ES-I3 (cell line): ENCODE results near the gene ZC2HC1B.

Source experiments
- H3K36me3 ChIP-seq: 2 replicates; pipeline ENCODE4 v1.6.1; 2013; ENCODE audit warnings: mild to moderate bottlenecking, low read length, control low read depth, moderate library complexity; ENCODE audit not compliant: insufficient read depth
- H3K4me1 ChIP-seq: 2 replicates; pipeline ENCODE4 v1.6.1; 2013; ENCODE audit warnings: mild to moderate bottlenecking, control low read depth, low read length; ENCODE audit not compliant: insufficient read depth
- H3K9ac ChIP-seq: 2 replicates; pipeline ENCODE4 v1.6.1; 2013; ENCODE audit warnings: low read depth, mild to moderate bottlenecking, low read length, moderate library complexity
- H3K9me3 ChIP-seq: 2 replicates; pipeline ENCODE4 v1.6.1; 2013; ENCODE audit warnings: mild to moderate bottlenecking, low read length, moderate library complexity; ENCODE audit not compliant: control insufficient read depth, insufficient read depth

ZC2HC1B gene, protein sequence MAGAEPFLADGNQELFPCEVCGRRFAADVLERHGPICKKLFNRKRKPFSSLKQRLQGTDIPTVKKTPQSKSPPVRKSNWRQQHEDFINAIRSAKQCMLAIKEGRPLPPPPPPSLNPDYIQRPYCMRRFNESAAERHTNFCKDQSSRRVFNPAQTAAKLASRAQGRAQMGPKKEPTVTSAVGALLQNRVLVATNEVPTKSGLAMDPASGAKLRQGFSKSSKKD

DNA sequence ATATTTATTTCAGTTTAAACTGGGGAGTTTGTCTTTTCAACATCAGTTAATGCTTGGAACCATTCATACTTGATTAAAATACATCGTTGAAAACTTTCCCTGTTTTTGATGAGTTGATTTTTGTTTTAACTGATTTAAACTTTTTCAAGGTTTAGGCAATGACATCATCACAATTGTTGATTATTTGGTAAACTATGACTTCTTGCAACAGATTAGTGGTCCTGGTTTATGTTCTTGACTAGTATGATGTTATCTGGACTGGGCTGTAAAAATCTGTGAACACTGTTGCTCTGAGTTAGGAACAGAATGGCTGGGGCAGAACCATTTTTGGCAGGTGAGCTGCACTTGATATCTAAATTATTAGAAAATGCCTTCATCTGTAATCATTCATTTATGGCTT, at the start of gene ZC2HC1B:
Gene ZC2HC1B, plus strand, starts transcription at position 241 of the 400 bp plus-strand sequence. Its CDS starts 66 bp downstream, at position 307.
- H3K4me1 ChIP-seq, result no peaks in the 10 kb centered on the region; the same call in 1 of the 2 replicates
- no peaks in the 10 kb centered on the region for H3K9me3 ChIP-seq
- no peak within 1 kb of the TSS for H3K9ac ChIP-seq
- H3K36me3 ChIP-seq, result peaks cover 11% of the 10 kb centered on the region

DNA sequence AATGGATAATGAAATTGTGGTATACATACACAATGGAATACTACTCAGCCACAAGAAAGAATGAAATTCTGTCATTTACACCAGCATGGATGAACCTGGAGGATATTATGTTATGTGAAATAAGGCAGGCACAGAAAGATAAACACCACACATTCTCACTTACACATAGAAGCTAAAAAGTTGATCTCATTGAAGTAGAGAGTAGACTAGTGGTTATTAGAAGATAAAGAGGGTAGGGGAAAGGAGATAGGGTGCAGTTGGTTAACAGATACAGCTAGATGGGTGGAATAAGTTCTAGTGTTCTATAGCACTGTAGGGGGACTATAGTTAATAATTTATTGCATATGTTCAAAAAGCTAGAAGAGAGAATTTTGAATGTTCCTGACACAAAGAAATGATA, 46.7 kb upstream of the ZC2HC1B start:
- Histone ChIP-seq H3K9ac (no peak overlapping the region), H3K36me3 (no peaks in the 10 kb centered on the region), H3K4me1 (peaks cover 2% of the 10 kb centered on the region; the same call in 1 of the 2 replicates), H3K9me3 (no peaks in the 10 kb centered on the region)

DNA sequence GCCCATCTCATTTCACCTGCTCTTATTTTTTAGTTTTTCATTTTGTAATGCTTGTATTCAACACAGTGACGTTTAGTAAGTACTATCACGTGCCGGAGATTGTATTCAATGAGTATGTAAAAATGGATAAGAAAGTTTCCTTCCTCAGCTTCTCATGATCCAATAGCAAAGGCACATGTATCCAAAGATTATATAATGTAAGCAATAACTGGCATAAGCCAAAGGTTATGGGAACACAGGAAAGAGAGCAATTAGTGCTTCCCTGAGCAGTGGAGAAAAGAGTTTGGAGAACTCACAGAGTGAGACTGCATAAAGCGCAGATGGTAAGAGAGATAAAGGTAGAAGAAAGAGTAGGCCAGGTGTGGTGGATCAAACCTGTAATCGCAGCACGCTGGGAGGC, 42.9 kb upstream of the ZC2HC1B start:
- Histone ChIP-seq H3K9me3 (no peaks in the 10 kb centered on the region), H3K9ac (no peak overlapping the region), H3K4me1 (peaks cover 5% of the 10 kb centered on the region; the same call in 1 of the 2 replicates), H3K36me3 (no peaks in the 10 kb centered on the region)

DNA sequence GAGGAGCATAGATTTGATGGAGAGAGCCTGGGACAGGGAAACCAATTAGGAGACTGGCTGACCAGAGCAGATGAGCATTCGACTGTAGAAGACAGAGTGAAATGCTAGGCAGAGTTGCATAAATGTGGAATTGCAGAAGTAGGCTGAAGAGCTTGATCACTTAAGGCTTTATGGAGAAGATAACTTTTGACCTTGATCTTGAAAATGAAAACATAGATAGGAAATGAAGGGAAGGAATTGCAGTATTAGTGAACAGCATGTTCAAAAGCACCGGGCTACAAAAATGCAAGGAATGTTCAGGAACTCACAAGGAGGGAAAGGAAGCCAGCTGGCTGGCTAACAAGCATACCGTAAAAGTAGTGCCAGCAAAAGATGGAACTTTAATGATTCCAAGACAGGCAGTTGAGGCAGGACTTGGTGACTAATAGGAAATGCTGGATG, 41.7 kb upstream of the ZC2HC1B start:
- Histone ChIP-seq H3K36me3 (no peaks in the 10 kb centered on the region), H3K4me1 (peaks cover 5% of the 10 kb centered on the region; the same call in 1 of the 2 replicates), H3K9ac (no peak overlapping the region), H3K9me3 (no peaks in the 10 kb centered on the region)

DNA sequence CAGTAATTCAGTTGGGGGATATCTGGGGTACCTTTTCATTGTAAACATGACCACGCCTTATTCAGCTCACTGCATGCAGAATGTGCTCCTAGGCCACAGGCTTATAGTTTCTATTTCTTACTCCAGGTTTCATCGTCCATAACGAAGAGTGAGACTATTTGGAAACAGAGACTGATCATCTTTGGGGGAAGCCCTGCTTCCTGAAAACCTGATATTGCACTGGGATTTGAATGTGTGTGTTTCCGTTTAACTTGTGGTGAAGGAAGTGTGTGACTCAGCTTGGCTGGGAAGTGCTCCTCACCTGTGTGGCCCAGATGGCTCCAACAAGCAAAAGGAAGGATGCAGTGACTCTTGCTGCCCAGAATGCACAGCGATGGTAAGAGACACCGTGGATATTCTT, 40.7 kb upstream of the ZC2HC1B start:
- Histone ChIP-seq H3K4me1 (peaks cover 5% of the 10 kb centered on the region; the same call in 1 of the 2 replicates), H3K36me3 (no peaks in the 10 kb centered on the region), H3K9ac (no peak overlapping the region), H3K9me3 (no peaks in the 10 kb centered on the region)

DNA sequence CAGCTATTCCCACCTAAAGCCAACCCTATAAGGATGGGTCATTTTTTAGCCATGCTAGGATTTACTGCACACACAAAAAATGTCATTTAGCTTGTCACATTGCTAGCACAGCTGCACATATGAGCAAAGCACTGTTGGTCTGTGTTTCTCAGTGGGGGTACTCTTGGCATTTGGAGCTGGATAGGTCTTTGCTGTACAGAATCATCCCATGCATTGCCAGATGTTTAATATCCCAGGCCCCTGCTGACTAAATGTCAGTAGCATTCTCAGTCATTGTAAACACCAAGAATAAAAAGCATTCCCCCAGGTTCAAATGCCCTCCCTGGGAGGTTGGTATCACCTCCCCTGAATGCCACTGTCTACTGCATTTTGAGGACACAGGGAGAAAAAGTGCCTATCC, 35.7 kb upstream of the ZC2HC1B start:
- H3K9me3 ChIP-seq, result no peaks in the 10 kb centered on the region
- H3K4me1 ChIP-seq, result no peaks in the 10 kb centered on the region
- no peak overlapping the region for H3K9ac ChIP-seq
- H3K36me3 ChIP-seq, result no peaks in the 10 kb centered on the region

DNA sequence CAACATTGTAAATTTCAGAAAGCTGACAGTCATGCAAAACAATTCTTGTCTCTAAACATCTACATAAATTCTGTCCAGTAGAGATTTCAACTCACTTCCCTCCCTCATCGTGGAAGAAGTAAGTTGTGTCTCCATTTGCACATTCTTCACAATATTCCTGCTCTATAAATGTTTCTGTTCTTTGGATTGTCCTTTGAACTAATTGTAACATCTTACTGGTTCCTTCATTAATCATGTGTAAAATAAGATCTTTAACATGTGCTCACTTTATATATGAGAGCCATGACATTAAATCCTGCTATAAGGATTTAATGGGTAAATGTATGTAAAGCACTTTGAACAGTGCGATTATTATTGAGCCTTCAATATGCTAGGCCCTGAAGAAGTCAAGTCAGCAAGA, 28.1 kb upstream of the ZC2HC1B start:
- Histone ChIP-seq H3K9me3 (no peaks in the 10 kb centered on the region), H3K4me1 (no peaks in the 10 kb centered on the region), H3K9ac (no peak overlapping the region), H3K36me3 (no peaks in the 10 kb centered on the region)

DNA sequence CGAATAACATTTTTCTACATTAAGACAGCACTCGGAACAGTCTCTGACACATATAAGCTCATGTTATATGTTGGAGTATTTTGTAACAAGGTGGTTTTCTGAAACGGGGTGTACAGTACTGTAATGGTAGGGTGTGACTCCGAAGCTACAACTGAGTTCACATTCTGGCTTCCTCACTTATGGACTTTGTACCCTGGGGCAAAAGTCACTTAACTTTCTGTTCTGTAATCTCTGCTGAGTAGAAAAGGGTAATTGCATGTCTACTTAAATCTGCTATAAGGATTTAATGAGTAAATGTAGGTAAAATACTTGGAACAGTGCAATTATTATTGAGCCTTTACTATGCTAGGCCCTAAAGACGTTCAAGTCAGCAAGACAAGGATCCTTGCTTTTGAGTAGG, 25.9 kb upstream of the ZC2HC1B start:
- no peaks in the 10 kb centered on the region for H3K9me3 ChIP-seq
- H3K4me1 ChIP-seq, result no peaks in the 10 kb centered on the region
- H3K9ac ChIP-seq, result no peak overlapping the region
- H3K36me3 ChIP-seq, result no peaks in the 10 kb centered on the region

DNA sequence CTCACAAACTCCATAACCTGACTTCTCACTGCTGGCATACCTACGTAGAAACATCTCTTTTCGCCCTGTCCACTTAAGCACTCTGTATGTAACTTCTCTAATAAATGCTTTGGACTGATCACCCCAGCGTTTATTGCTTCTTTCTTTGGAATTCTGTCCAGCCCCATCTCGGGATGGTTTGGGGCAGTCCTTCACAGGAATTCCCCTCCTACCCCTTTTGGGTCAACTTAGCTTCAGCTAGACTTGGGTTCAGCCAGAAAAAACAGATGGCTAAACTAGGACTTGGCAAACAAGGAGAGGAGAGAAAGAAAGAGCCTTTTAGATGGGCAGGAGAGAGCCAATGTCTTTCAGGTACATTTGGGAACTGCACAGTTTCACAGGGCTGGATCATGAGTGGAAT, 25.1 kb upstream of the ZC2HC1B start:
- H3K36me3 ChIP-seq, result no peaks in the 10 kb centered on the region
- no peaks in the 10 kb centered on the region for H3K9me3 ChIP-seq
- H3K4me1 ChIP-seq, result no peaks in the 10 kb centered on the region
- H3K9ac ChIP-seq, result no peak overlapping the region

DNA sequence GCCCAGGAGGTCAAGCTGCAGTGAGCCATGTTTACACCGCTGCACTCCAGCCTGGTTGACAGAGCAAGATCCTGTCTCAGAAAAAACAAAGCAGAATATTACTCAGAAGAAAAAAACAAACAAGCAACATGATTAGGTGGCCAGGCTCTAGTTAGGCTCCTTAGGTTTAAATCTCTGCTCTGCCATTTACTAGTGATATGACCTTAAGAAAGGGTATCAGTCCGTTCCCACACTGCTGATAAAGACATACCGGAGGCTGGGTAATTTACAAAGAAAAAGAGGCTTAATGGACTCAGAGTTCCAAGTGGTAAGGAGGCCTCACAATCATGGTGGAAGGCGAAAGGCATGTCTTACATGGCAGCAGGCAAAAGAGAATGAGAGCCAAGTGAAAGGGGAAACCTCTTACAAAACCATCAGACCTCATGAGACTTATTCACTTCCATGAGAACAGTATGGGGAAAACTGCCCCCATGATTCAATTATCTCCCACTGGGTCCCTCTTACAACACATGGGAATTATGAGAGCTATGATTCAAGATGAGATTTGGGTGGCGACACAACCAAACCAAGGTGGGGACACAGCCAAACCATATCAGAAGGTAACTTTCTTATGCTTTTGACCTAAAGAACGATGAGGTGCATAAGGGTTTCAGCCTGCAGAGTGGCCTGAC, 23.5 kb upstream of the ZC2HC1B start:
- Histone ChIP-seq H3K9ac (no peak overlapping the region), H3K9me3 (no peaks in the 10 kb centered on the region), H3K4me1 (no peaks in the 10 kb centered on the region), H3K36me3 (peaks cover 4% of the 10 kb centered on the region; the same call in 1 of the 2 replicates)

DNA sequence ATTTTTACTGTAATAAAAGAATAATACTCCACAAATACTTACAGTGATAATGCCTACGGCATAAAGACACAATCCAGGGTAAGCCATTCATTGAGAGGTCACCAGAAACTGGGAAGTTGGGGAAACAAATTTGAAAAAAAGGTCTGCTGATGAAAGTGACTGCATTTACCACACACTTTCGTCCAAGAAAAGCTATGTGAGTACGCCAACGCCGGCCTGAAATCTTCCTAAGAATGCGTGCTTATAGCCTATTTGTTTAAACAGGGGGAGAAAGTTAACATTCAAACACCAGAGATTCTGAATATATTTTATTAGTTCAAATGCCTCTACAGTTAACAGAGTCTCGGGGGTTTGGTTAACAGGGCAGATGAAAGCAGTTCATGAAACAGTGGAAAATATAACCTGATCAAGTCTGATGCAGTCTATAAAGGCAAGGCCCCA, 21.8 kb upstream of the ZC2HC1B start:
- peaks cover 19% of the 10 kb centered on the region for H3K36me3 ChIP-seq
- H3K4me1 ChIP-seq, result no peaks in the 10 kb centered on the region
- no peaks in the 10 kb centered on the region for H3K9me3 ChIP-seq
- H3K9ac ChIP-seq, result peak overlapping the region; percentile 83; the same call in 1 of the 2 replicates

DNA sequence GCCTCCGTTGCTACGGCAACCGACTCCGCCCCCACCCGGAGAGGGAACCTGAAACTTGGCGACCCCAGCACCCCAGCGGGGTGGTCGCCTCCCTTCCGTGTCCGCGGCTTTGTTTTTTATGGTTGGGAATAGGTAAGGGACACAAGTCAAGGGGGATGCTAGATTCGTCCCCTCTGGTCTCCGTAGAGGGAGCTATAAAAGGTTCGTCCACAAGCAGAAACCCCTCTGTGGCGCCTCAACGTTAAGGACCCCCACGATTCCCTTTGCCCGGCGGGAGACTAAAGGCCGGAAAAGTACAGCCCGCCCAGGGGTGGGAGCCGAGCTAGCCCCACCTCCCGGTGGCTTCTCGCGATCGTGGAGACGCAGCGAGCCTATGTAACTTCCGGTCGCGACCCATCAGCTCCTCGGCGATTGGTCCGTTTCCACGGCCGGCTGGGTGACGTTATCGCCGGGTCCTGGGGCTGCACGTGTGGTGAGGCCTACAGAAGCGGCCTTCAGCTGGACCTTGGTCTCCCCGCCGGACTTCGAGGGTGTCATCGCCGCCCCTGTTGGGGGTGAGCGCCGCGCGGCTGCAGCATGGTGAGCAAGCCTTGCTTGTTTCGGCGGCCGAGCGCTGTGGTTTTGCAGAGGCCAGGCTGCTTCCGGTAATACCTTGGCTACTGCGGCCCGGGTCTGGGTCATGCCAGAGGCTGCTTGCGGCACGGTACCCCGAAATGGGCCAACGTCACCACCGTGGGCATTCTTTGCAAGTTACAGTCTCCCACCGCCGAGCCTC, 21.2 kb upstream of the ZC2HC1B start, which contains the start of gene LTV1:
Gene LTV1, plus strand, starts transcription at position 437 of the 775 bp plus-strand sequence. Its CDS starts 140 bp downstream, at position 577.
- peaks cover 23% of the 10 kb centered on the region for H3K36me3 ChIP-seq
- H3K9ac ChIP-seq, result peak within 1 kb of the TSS; percentile 83
- no peaks in the 10 kb centered on the region for H3K4me1 ChIP-seq
- no peaks in the 10 kb centered on the region for H3K9me3 ChIP-seq

DNA sequence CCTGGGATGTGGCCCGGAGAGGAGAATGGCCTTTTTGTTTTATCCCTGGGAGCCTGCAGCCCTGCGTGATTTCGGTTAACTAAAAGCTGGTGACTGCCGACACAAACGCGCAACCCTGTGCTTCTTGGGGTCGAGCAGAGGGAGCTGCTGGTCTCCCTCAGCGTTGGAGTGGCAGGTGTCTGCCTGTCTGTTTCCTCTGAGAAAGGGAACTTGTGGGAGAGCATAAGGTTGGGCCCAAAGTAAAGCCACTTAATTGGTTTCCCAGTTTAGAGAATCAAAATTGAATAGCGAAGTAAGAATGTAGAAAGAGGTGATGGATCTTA, 20.6 kb upstream of the ZC2HC1B start:
- Histone ChIP-seq H3K9me3 (no peaks in the 10 kb centered on the region), H3K9ac (peak overlapping the region; percentile 83), H3K36me3 (peaks cover 24% of the 10 kb centered on the region), H3K4me1 (no peaks in the 10 kb centered on the region)

DNA sequence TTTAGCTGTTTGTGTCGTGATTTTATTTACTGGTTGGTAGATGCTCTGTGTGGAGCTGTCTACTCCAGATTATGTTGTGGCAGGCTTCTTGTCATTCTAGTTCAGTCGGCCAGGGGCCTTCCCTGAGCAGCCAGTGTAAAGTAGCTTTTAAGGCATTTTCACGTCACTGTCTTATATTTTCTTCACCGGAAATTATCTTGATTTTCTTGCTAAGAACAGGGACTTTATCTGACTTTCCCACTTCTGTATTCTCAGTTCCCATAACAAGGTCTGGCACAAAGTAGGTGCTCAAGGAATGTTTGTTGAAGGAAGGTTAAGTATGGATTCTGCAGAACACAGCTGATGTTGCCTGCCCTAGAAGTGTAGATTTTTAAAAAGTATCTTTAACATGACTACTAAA, 20.3 kb upstream of the ZC2HC1B start:
- Histone ChIP-seq H3K9ac (peak overlapping the region; percentile 83), H3K4me1 (no peaks in the 10 kb centered on the region), H3K36me3 (peaks cover 26% of the 10 kb centered on the region), H3K9me3 (no peaks in the 10 kb centered on the region)
